AG04449 (cell line): Measurements from ENCODE around the gene MAB21L1.

Experiments
- CTCF ChIA-PET: fragments of 350-600 bp; formaldehyde crosslinking; extraction: SDS; loops from one replicate; lab custom pipeline; 2021; ENCODE audit warnings: antibody characterized with exemption; lab: Yijun Ruan, JAX
- POLR2A ChIA-PET: fragments of 400-600, 350-600 bp; formaldehyde crosslinking; extraction: SDS; loops from one replicate; lab custom pipeline; 2020; ENCODE audit warnings: antibody characterized with exemption, inconsistent platforms; lab: Yijun Ruan, JAX
- DNase-seq: peaks from one replicate; pipeline ENCODE4 v3.0.0-alpha.2; 2010; ENCODE audit warnings: low read depth, low spot score
- H3K4me3 ChIP-seq: 2 replicates; pipeline ENCODE4 v1.5.1; 2011; ENCODE audit warnings: low read depth, mild to moderate bottlenecking, control low read depth, low read length
- TF ChIP-seq, protein P1 (sequence below): IDR thresholded peaks from one replicate; pipeline ENCODE4 v1.5.1; 2011; ENCODE audit warnings: mild to moderate bottlenecking, moderate library complexity, low read length, control low read depth, inconsistent platforms; ENCODE audit not compliant: insufficient read depth; ENCODE audit errors: missing control alignments

Gene MAB21L1

DNA sequence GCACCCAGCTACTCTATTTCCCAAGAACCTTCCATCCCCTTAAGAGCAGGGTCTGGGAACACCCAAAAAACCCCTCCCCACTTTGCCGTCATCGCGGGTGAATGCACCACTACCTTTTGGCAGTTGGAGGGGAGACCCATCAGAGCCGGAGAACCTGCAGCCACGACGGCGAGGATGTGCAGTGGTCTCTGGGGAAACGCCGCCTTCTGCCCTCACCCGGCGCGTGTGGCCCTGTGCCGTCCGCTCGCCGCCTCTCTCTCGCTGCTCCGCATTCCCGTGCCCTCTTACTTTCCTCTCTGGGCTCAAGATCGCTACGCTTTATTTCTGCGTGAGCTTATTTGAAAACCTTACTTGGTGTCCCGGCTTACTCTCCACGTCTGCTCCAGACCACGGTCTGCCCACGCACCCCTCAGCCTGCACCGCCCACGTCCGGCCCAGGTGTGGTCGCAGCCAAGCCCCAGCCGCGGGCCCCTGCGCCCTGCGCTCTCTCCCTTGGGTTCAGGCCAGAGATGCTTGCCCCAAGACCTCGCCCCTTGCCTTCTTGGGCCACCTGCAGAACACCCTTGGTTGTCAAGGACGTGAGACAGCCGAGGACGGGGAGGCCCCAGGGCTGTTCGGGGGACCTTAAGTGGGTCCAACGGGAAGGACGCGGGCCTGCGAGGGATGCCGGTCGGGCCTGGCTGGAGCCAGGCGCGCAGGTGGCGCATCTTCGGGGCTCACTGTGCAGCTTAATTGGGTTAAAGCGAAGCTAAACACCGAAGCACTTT lies 2.0 kb upstream of the MAB21L1 start:
- TF ChIP-seq, protein P1, sequence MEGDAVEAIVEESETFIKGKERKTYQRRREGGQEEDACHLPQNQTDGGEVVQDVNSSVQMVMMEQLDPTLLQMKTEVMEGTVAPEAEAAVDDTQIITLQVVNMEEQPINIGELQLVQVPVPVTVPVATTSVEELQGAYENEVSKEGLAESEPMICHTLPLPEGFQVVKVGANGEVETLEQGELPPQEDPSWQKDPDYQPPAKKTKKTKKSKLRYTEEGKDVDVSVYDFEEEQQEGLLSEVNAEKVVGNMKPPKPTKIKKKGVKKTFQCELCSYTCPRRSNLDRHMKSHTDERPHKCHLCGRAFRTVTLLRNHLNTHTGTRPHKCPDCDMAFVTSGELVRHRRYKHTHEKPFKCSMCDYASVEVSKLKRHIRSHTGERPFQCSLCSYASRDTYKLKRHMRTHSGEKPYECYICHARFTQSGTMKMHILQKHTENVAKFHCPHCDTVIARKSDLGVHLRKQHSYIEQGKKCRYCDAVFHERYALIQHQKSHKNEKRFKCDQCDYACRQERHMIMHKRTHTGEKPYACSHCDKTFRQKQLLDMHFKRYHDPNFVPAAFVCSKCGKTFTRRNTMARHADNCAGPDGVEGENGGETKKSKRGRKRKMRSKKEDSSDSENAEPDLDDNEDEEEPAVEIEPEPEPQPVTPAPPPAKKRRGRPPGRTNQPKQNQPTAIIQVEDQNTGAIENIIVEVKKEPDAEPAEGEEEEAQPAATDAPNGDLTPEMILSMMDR, result no peak
- DNase-seq, result no peak
- ChIA-PET POLR2A (no interaction called here), CTCF (no interaction called here)
- no peak overlapping the region for H3K4me3 ChIP-seq

DNA sequence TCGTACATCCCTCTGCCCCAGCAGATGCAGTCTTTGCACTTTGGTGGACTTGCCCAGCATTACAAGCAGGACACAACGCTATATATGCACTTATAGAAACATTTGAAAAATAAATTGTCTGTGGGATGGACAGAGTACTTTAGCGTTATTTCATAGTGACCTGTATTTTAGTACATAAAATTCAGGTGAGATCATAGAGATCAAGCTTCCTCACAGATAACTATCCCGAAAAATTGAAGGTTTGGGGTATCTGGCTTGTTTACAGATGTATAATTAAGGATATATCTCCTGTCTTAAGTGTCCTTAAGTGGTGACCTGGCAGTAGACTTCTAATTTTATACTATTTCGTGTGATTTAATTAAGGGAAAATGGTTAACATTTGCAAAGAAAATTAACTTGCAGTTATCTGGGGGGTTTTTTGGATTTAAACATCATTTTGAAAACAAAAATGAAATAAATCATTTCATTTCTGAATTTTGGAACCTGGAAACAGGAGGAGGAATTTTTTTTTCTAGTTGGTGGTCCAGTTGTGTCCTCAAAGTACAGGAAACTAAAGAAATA lies 977 bp upstream of the MAB21L1 start:
- no peak for DNase-seq
- POLR2A ChIA-PET, result no interaction called here

DNA sequence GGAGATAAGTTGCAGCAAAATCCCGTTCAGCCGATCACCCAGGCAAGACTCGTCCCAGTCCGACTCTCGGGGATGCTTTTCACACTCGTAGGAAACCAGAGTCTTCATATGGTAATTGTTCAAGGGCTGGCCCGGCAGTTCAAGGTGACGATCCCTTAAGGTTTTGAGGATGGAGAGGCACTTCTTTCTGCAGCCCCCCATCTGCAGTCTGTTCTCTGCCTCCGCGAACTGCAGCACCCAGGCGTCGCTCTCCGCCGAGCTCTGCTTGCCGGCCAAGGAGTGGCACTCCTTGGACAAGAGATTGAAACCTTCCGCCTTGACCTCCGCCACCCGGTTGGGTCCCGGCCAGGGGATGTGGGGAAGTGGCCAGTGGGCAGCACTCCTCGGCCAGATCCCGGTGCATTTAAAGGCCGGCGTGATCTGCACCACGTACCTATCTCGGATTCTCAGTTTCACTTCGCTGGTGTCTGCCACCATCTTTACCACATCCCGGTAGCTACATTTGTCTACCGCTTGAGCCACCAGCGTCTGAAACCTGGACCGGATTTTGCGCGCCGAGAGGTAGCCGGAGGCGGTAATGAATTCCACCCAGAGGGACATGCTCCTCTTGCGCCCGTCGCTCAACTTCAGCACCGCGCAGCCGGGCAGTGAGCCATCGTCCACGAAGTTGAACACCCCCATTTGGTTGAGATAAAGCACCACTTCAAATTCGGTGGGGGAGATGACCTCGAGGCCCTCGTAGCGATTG lies 1.1 kb downstream of the MAB21L1 start:
- ChIA-PET POLR2A (interaction anchor here (0.6 kb wide), 1 partner anchor 66 kb away, joined by 3 read pairs; no protein-coding TSS in a partner anchor), CTCF (no interaction called here)
- DNase-seq, result no peak
- H3K4me3 ChIP-seq, result peak overlapping the region; percentile 60
- TF ChIP-seq, protein P1, result no peak

More for the DNA sequence above, 977 bp upstream of the MAB21L1 start:
- H3K4me3 ChIP-seq, result no peak overlapping the region
- TF ChIP-seq, protein P1, result no peak
- CTCF ChIA-PET, result no interaction called here

DNA sequence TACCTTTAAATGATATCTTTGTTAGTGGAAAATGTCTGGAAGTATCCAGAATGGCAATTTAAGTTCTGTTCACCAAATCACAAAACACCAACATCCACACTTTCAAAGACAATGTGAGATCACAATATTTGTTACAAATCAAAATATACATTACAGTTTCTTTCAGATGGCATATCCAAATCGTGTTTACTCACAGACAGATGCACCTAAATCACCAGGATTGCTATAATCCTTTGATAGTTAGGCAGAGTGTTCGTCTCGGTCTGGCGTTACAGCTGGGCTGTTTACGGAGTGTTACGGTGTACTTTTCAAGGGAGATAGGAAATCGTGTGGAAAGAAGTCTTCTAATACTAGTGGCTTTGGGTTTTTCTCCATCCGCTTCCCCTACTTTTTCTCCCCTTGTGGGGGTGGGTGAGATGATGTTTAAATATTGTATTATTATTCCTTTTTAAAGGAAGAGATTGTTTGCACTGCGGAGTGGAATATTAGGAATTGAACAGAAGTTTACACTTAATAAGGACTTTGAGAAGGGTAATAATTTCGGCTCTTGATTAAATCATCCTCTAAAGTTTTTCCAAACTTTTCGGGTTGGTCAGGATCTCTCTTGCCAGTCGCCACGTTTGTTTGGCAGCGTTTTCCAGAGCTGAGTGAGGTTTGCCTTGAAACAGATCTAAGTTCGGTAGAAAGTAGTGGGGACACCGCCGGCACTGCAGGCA lies 1.8 kb downstream of the MAB21L1 start:
- no peak for DNase-seq
- ChIA-PET POLR2A (interaction anchor here (0.7 kb wide), 1 partner anchor 21 kb away, joined by 3 read pairs; no protein-coding TSS in a partner anchor), CTCF (no interaction called here)
- H3K4me3 ChIP-seq, result peak overlapping the region; percentile 60
- TF ChIP-seq, protein P1, result no peak

DNA sequence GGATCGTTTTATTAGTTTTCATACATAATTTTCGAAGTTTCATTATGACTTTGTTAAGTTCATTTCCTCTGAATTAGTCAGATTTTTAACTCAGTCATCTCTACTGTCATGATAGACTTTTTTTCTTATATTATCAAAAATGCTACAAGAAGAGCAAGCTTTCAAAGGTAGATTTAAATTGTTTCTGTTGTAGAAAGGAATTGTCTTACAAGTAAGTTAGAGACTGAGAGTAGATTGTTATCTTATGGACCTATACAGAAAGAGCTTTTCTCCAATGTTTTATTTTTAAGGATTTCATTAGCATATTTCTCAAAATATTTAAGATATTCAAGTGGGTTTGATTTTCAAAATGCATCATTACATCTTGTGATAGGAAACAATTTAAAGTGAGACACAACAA lies 2.7 kb downstream of the MAB21L1 start:
- CTCF ChIA-PET, result interaction anchor here (1.3 kb wide), 1 partner anchor 247 kb away, joined by 3 read pairs; no protein-coding TSS in a partner anchor
- POLR2A ChIA-PET, result interaction anchor here (0.7 kb wide), 1 partner anchor 22 kb away, joined by 3 read pairs; no protein-coding TSS in a partner anchor
- H3K4me3 ChIP-seq, result no peak overlapping the region
- TF ChIP-seq, protein P1, result no peak
- no peak for DNase-seq
